ENCODE measurements around the gene PKD1.
"Not testable (repeated sequence)": the region's sequence is repeated elsewhere in the genome, so short reads cannot be mapped to it uniquely, and the experiment has no call there.

GRCh38 chr16:2106211-2106610 lies 29.5 kb downstream of the PKD1 start:
- TF ChIP-seq CTCF (conservative IDR thresholded peaks at IDR 0.05; ENCODE audit: low read depth, low read length); EZH2phosphoT487 (IDR thresholded peaks at IDR 0.05; ENCODE audit: borderline replicate concordance, low read length); EZH2 (IDR thresholded peaks at IDR 0.05; ENCODE audit: low read length, unreplicated experiment): not testable (repeated sequence)
